WERI-Rb-1 (cell line): ENCODE measurements around the gene C20orf202.

ENCODE experiments used
- DNase-seq: peaks from one replicate; pipeline ENCODE4 v3.0.0-alpha.2; 2020
- H3K27ac ChIP-seq: fragments of 250-450 bp; sonication (Bioruptor Pico); 2 replicates; pipeline ENCODE4 v1.5.1; 2020; ENCODE audit warnings: mild to moderate bottlenecking, moderate library complexity
- H3K27me3 ChIP-seq: fragments of 250-450 bp; sonication (Bioruptor Pico); 2 replicates; pipeline ENCODE4 v1.5.1; 2021; ENCODE audit warnings: mild to moderate bottlenecking, low read depth, moderate library complexity; ENCODE audit not compliant: insufficient read depth, severe bottlenecking
- H3K36me3 ChIP-seq: fragments of 250-450 bp; sonication (Bioruptor Pico); 2 replicates; pipeline ENCODE4 v1.5.1; 2020; ENCODE audit warnings: mild to moderate bottlenecking, moderate library complexity
- H3K4me3 ChIP-seq: 2 replicates; pipeline ENCODE4 v1.5.1; 2011; ENCODE audit warnings: low read depth, mild to moderate bottlenecking, control low read depth, low read length
- H3K9me3 ChIP-seq: fragments of 250-450 bp; sonication (Bioruptor Pico); 2 replicates; pipeline ENCODE4 v1.5.1; 2021; ENCODE audit warnings: mild to moderate bottlenecking, moderate library complexity; ENCODE audit not compliant: severe bottlenecking
- CTCF ChIP-seq: IDR thresholded peaks from 2 replicates; pipeline ENCODE4 v1.5.1; 2011; ENCODE audit warnings: low read depth, mild to moderate bottlenecking, control low read depth, inconsistent platforms, low read length

The C20orf202 gene

GRCh38 chr20:1199212-1199873 is 3.9 kb upstream of the C20orf202 start:
- Histone ChIP-seq H3K27ac (no peak overlapping the region), H3K27me3 (no peaks in the 10 kb centered on the region), H3K36me3 (no peaks in the 10 kb centered on the region), H3K9me3 (no peaks in the 10 kb centered on the region), H3K4me3 (no peak overlapping the region)
- TF ChIP-seq CTCF: no peak
- no peak for DNase-seq

- Histone ChIP-seq H3K4me3 (no peak overlapping the region), H3K27ac (no peak overlapping the region)
- TF ChIP-seq CTCF: no peak
Measured at GRCh38 chr20:1199964-1200363, 3.3 kb upstream of the C20orf202 start.

GRCh38 chr20:1203630-1204029 is 376 bp downstream of the C20orf202 start:
- no peaks in the 10 kb centered on the region for H3K27me3 ChIP-seq
- DNase-seq: no peak
- H3K36me3 ChIP-seq: no peaks in the 10 kb centered on the region
- H3K4me3 ChIP-seq: no peak overlapping the region
- H3K9me3 ChIP-seq: no peaks in the 10 kb centered on the region
- no peak for TF ChIP-seq CTCF
- H3K27ac ChIP-seq: no peak overlapping the region

More at GRCh38 chr20:1199964-1200363, 3.3 kb upstream of the C20orf202 start:
- Histone ChIP-seq H3K9me3 (no peaks in the 10 kb centered on the region), H3K27me3 (no peaks in the 10 kb centered on the region), H3K36me3 (no peaks in the 10 kb centered on the region)
- DNase-seq: no peak

- DNase-seq: no peak
- Histone ChIP-seq H3K36me3 (no peaks in the 10 kb centered on the region), H3K27ac (no peak overlapping the region), H3K9me3 (no peaks in the 10 kb centered on the region), H3K4me3 (no peak overlapping the region), H3K27me3 (peaks cover under 1% of the 10 kb centered on the region)
- TF ChIP-seq CTCF: no peak
Measured at GRCh38 chr20:1204113-1204512, 859 bp downstream of the C20orf202 start.

GRCh38 chr20:1204576-1204975 is 1.3 kb downstream of the C20orf202 start:
- H3K4me3 ChIP-seq: no peak overlapping the region
- no peak for DNase-seq
- no peaks in the 10 kb centered on the region for H3K36me3 ChIP-seq
- peaks cover 6% of the 10 kb centered on the region for H3K27me3 ChIP-seq
- no peak for TF ChIP-seq CTCF
- no peaks in the 10 kb centered on the region for H3K9me3 ChIP-seq
- H3K27ac ChIP-seq: no peak overlapping the region

GRCh38 chr20:1205802-1206201 is 2.5 kb downstream of the C20orf202 start:
- Histone ChIP-seq H3K9me3 (no peaks in the 10 kb centered on the region), H3K36me3 (no peaks in the 10 kb centered on the region), H3K27ac (no peak overlapping the region), H3K4me3 (no peak overlapping the region), H3K27me3 (peaks cover 10% of the 10 kb centered on the region)
- DNase-seq: no peak
- TF ChIP-seq CTCF: no peak
